ENCODE data around the gene ACMSD.

GRCh38 chr2:134863446-134863845 lies 25.0 kb downstream of the ACMSD start:
- no peak for TF ChIP-seq BHLHE40 (IDR thresholded peaks at IDR 0.05; ENCODE audit: low read length)
- TF ChIP-seq MTA2 (IDR thresholded peaks at IDR 0.05; ENCODE audit: low read depth) = no peak
